C4-2B (cell line): ENCODE measurements around the gene STKLD1.

Experiments
- H3K27ac ChIP-seq: fragments of 450-650 bp; 2 replicates; pipeline ENCODE4 v1.5.1; 2017
- ZFX ChIP-seq: fragments of 450-650 bp; IDR thresholded peaks from 2 replicates; pipeline ENCODE4 v1.6.1; 2017
- TF ChIP-seq, protein P1 (sequence below): fragments of 450-650 bp; conservative IDR thresholded peaks from 2 replicates; pipeline ENCODE4 v1.5.1; 2017; ENCODE audit warnings: mild to moderate bottlenecking

The STKLD1 gene

GRCh38 chr9:133347515-133347984 lies 28.6 kb upstream of the STKLD1 start:
- peak overlapping the region; percentile 95 for H3K27ac ChIP-seq
- peak; percentile 72; the same call in 1 of the 2 replicates for TF ChIP-seq ZFX
- TF ChIP-seq, protein P1, sequence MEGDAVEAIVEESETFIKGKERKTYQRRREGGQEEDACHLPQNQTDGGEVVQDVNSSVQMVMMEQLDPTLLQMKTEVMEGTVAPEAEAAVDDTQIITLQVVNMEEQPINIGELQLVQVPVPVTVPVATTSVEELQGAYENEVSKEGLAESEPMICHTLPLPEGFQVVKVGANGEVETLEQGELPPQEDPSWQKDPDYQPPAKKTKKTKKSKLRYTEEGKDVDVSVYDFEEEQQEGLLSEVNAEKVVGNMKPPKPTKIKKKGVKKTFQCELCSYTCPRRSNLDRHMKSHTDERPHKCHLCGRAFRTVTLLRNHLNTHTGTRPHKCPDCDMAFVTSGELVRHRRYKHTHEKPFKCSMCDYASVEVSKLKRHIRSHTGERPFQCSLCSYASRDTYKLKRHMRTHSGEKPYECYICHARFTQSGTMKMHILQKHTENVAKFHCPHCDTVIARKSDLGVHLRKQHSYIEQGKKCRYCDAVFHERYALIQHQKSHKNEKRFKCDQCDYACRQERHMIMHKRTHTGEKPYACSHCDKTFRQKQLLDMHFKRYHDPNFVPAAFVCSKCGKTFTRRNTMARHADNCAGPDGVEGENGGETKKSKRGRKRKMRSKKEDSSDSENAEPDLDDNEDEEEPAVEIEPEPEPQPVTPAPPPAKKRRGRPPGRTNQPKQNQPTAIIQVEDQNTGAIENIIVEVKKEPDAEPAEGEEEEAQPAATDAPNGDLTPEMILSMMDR, result no peak

- H3K27ac ChIP-seq, result peak within 1 kb of the TSS; percentile 95
- TF ChIP-seq, protein P1, result no peak
- TF ChIP-seq ZFX, result peak; percentile 59
Observed at GRCh38 chr9:133347985-133348717, 28.0 kb upstream of the STKLD1 start, which contains the start of the genes MED22 and RPL7A. Gene MED22 (minus strand): TSS chr9:133348131. CDS start chr9:133346662, 1,469 bp downstream. Gene RPL7A (plus strand): TSS chr9:133348218. CDS start chr9:133348244, 26 bp downstream.

- no peak for TF ChIP-seq ZFX
- TF ChIP-seq, protein P1, result no peak
- H3K27ac ChIP-seq, result peak overlapping the region; percentile 95
Observed at GRCh38 chr9:133348718-133349573, 27.2 kb upstream of the STKLD1 start.

GRCh38 chr9:133349965-133350616 lies 26.1 kb upstream of the STKLD1 start:
- TF ChIP-seq ZFX, result no peak
- H3K27ac ChIP-seq, result peak overlapping the region; percentile 95

DNA sequence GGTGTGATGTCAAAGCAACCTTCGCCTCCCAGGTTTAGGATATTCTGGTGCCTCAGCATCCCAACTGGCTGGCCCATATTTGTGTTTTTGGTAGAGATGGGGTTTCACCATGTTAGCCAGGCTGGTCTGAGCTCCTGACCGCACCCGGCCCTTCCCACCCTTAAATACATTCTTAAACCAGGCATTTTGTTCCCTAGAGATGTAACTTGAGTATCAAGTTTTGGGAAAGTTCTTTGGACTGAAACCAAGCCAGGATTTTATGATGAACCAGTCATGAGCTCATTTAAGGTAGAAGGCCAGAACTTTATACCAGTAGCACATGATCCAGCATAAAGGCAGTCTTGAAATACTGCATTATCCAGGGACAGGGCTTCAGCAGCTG lies 24.6 kb upstream of the STKLD1 start:
- TF ChIP-seq, protein P1, result no peak
- no peak for TF ChIP-seq ZFX
- H3K27ac ChIP-seq, result no peak overlapping the region; the same call in 1 of the 2 replicates

DNA sequence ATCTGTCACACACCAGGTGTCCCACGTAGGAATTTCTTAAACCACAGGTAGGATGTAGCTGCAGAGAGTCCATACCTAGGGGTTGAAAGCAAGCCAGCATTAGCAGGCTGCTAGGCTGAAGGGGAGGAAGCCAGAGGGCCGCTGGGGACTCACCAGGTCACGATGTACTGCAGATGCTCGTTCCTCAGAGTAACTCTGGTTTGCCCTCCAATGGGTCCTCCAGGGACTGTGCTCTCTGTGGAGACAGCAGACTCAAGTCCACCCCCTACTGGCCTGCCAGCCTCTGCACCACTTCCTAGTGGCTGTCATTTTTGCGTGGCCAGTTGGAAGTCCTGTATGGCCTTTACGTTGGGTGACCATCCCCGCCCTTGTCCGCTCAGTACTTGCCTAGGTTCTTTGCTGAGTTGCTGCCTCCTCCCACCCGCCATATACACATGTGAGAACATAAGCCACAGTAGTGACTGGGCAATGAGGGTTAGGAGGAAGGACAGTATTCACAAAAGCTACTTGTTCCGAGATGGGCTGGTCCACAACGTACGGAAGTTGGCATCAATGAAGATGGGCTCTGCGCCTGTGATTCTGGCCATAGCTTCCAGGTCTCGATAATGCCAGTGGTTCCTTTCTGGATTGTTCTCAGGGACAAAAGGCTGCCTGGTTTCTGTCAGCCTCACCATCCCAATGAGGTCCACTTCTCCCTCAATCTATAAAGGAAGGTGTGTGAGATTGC lies 24.1 kb upstream of the STKLD1 start:
- H3K27ac ChIP-seq, result no peak overlapping the region; the same call in 1 of the 2 replicates
- TF ChIP-seq, protein P1, result peak; percentile 84
- no peak for TF ChIP-seq ZFX
